OCI-LY3 (cell line): Measurements from ENCODE around the gene PALD1.

Source experiments
- CTCF ChIP-seq: fragments of 200-600, 300-600 bp; sonication (generic); IDR thresholded peaks from 2 replicates; pipeline ENCODE4 v1.5.1; 2014; ENCODE audit warnings: antibody characterized with exemption, low read length, low read depth
- EZH2phosphoT487 ChIP-seq: fragments of 200-600 bp; shearing (Covaris generic); IDR thresholded peaks from 2 replicates; pipeline ENCODE4 v1.6.1; 2018; ENCODE audit warnings: antibody characterized with exemption, mixed run types, low read depth

GRCh38 chr10:70538195-70538520, 59.6 kb downstream of the PALD1 start:
- TF ChIP-seq EZH2phosphoT487 (no peak), CTCF (no peak)
